Stimulated activated CD8-positive, alpha-beta memory T cell treated with anti-CD3 and anti-CD28 coated beads, Interleukin-4, amount 100 ng/mL, for 1 hour (primary cell): ENCODE results near the gene RFX7.

ENCODE experiments used
- DNase-seq, 2 donors: peaks; one replicate each; pipeline ENCODE4 v3.0.0-alpha.2; 2020; ENCODE audit warnings: low read depth in 2 of 2, low spot score in 1 of 2

The RFX7 gene

DNA sequence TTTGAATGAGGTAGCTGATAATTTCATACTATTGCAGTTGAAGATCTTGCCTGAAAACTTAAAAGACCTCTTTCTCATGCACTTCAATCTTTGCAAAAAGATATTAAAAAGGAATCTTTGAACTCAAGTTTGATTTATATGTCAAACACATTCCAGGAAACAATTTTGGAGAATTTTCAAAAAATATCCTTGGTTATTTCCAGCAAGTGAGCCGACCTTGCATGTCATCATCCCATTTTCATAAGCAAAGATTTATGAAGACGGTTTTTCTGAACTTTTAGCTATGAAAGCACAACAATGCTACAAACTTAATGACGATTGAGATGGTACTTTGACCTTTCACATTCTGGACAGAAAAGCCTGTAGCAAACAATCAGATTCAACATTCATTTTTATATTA is 95.6 kb downstream of the RFX7 start:
- DNase-seq = no peak

DNA sequence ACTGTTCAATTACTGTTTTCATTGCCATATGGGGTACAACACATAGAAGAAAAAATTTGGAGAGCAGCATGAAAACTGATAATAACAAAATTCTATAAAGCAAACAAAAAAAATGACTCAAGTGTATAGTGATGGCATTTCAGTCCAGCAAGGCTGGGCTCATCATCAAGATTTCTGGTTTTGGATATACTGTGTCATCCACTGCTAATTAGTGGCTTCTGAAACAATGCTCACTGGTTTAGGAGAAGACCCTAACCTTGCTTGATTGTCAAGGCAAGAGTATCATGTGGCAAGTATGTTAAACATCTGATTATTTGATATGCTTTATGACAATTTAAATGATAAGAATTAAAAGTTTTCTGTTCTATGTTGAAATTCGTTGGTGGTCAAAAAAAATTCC is 96.9 kb downstream of the RFX7 start:
- no peak for DNase-seq

DNA sequence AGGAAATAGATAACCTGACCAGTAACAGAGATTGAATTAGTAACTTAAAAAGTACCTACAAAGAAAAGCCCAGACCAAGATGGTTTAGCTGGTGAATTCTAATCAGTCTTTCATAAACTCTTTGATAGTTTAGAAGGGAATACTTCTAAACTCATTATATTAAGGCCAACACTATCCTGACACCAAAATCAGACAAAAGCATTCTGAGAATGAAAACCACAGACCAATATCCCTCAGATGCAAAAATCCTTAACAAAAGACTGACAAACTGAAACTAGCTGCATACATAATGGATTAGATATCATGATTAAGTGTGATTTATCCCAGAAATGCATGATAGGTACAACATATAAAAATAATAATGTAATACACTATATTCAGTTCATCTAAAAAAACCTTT is 115.6 kb downstream of the RFX7 start:
- no peak for DNase-seq

DNA sequence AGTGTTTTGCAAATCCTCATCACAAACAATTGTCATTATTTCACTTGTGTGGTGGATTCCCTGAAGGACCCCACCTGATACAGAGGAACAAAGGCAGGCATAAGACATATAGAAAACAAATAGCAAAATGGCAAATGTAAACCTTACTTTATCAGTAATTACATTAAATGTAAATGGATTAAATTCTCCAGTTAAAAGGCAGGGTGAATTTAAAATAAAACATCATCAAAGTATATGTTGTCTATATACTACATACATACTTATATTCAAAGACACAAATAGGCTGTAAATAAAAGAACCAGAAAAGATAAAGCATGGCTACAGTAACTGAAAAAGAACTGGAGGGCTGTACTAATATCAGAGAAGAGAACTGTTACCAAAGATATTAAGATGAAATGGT is 117.3 kb downstream of the RFX7 start:
- no peak for DNase-seq

DNA sequence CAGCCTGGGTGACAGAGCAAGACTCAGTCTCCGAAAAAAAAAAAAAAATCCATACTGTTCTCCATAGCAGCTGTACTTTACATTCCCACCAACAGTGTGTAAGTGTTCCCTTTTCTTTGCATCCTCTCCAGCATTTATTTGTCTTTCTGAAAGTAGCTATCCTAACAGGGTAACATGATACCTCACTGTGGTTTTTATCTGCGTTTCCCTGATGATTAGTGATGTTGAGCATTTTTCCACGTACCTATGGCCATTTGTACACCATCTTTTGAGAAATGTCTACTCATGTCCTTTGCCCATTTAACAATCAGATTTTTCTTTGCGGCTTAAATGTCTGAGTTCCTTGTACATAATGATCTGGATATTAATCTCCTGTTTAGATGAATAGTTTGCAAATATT is 119.3 kb downstream of the RFX7 start:
- no peak for DNase-seq

DNA sequence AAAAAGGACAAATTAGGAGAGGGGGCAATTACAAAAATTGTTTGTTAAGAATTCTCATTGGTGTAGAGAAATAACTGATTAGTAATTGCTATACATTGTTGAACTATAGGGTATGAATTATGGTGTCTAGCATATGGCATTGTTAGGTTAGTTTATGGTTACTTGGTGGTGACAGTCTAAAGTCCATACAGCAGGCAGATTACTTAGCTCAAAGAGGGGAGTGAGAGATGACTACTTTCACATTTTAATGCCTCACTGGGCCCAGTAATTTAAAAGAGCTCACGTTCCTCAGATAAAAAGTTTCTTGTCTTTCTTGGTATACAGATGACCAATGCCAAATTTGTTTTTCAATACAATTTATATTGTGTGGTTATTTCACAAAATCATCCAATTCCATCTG is 137.8 kb downstream of the RFX7 start:
- DNase-seq = no peak

DNA sequence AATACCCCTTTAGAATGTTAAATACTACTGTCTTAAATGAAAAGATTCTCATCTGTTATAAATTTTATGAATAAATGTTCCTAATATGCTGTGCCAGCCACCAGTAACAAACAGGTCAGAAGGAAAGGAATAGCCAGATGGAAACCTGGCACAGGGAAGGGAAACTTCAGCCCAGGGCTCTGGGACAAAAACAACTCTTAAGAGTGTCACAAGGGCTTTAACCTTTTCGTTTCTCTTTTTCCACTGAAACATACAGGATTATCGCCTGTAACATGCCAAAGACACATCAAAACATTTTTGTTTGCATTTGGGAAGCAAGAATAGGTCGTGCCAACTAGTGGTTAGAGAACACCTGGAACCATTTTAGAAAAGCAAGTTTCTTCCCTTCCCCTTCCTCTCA is 141.2 kb downstream of the RFX7 start:
- DNase-seq = no peak

DNA sequence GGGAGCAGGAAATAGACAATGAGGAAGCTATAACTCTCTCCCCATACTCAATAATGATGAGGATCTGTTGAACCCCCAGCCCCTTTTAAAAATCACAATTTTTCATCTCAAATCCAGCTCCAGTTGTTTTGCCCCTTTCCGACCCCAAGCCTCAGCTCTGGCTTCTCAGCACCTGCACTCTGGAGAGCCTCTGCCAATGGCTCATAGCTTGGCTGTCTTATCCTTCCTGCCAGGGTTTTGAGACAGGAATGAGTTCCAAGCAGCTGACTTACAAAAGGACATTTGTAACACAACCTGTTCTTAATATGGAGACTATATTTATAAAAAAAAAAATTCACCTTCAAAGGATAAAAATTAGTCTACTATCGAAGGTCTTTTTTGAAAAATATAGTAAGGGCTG is 144.4 kb downstream of the RFX7 start:
- no peak for DNase-seq

DNA sequence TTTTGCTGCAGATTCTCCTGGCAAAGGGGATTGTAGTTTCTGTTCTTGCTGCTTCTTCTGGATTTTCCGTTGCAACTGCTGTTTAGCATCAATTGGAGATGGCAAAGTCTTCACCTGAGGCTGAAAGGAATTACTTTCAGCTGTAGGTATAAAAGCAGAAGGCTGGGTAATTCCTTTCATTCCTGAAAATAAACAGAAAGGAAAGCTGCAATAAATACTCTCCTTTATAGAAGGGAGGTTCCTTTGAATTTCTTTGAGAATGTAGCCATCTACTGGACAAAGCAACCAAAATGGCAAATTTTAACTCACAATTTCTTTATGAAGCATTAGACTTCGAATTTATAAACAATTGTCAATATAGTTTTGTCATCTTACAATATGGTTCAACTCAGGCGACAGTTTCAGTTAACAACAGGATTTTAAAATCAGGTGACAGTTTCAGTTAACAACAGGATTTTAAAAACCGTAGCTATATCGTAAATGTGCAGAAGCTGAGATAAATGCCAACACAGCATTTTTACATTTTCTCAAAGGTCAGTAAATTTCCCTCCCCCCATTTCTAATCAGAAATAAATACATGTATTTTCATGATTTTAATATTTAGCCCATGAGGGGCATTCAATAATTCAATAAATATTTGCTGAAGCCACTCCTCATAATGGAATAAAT is 145.3 kb downstream of the RFX7 start:
- no peak for DNase-seq

DNA sequence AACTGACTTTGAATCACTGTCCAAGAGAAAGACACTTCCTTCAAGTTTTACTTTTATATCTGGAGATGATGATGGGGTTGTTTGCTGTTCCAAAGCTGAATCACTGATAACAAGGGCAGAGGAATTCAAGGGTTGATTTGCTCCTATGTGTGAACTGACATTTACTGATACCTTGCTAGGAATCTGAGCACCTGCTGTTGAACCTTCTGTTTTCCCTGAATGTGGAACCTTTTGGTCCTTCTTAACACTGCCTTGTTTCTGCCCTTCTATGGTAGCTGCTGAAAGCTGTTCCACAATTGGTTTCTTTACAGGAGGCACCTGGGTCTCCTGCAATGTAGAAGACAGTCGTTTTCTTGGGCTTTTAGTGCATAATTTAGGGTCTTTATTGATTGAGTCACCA is 148.3 kb downstream of the RFX7 start:
- no peak for DNase-seq

DNA sequence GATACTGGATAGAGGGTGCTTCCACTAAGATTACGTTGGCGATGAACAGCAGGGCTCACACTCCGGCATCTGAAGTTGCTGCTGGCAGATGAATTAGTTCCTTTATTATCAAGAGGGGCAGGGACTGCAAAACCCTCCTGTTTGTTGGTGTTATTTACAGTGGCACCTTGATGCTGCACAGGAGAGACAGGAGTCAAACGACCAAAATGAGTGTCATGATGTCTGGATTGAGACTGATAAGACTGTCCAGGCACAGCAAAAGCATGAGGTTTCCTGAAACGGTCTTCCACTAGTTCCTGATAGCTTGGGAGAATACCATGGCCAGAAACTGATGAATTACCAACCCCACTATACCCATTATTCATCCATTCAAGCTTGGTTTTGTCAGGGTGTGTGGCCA is 149.5 kb downstream of the RFX7 start:
- DNase-seq = no peak

DNA sequence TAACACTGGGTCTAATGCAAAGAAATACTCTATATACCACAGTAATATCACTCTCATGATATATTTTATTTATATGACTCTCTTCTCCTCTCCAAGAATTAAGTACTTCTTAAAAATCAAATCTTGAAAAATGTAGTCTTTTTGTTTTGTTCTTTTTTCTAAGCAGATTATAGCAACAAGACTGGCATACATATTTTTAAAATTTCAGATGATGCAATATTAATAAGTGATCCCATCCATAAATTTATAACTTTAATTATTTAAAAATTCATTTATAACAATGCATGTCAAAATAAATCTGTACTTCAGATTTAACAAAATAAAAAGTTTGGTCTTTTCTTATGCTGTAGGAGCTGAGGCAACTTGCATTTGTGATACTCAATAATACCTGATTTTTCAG is 155.3 kb downstream of the RFX7 start:
- no peak for DNase-seq

DNA sequence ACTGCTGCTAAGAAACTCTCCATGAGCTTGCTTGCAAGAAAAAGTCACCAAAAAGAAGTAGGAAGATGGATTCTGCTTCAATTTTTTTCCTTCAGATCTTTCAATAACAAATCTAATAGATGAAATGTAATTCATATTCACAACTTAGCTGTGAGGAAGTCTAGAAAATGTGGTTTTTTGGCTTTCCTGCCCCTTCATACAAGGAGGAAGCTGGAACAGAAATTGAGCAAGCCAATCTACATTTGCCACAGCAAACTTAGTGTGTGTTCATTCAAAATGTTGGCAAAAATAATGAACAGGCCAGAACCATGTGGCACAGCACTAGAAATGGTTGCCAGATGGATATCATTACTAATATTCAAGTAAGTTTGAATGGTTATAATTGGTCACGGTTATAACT is 157.1 kb downstream of the RFX7 start:
- no peak for DNase-seq

DNA sequence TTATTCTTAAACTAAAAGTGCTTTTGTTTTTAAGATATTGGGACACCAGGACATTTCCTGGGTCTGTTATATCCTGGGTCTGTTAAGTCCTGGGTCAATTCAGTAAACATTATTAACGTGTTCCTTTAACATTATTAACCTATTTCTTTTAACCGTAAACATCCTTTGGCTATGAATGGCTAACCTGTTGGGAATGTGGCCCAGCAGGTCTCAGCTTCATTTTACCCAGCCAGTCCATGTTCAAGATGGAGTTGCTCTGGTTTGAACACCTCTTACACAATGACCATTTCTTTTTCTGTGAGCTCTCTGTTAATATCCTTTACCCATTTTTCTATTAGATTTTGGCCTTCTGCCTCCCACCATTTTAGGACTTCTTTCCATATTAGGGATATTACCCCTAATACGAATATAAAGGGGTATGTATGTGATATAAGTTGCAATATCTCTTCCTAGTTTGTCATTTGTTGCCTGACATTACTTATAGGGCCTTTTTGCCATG is 161.4 kb downstream of the RFX7 start:
- DNase-seq = no peak

DNA sequence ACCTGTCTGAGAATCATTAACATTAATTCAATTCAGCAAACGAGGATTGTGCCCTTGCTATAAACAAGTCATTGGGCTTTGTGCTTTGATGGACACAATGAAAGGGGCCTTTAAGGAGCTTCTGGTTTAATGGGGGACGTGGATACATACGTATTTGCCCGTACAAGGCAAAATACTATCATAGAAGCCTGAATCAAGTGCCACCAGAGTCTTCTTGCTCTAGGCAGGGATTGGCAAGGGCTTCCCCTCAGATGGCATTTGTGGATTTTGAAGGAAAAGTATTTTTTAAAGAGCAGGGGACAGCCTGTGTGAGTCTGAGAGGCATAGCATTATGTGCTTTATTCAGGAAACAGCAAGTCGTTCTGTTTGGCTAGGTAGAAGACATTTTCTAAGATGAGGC is 166.6 kb downstream of the RFX7 start:
- DNase-seq = no peak

DNA sequence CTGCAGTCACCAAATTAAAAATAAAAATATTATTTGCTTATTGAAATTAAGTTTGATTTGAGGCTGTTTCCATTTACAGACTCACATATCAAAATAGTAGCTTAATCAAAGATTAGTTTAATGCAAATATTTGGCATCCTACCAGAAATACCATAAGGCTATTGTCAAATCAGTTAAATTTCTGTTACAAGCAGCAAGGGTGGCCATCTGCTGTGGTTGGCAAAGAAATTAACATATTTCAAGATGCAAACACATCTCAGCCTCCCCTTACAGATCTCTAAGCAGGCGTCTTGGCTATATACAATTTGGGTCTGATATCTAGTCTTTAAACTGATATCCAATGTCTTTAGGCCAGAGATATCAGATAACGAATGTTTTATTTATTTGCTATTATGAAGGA is 167.0 kb downstream of the RFX7 start:
- no peak for DNase-seq

DNA sequence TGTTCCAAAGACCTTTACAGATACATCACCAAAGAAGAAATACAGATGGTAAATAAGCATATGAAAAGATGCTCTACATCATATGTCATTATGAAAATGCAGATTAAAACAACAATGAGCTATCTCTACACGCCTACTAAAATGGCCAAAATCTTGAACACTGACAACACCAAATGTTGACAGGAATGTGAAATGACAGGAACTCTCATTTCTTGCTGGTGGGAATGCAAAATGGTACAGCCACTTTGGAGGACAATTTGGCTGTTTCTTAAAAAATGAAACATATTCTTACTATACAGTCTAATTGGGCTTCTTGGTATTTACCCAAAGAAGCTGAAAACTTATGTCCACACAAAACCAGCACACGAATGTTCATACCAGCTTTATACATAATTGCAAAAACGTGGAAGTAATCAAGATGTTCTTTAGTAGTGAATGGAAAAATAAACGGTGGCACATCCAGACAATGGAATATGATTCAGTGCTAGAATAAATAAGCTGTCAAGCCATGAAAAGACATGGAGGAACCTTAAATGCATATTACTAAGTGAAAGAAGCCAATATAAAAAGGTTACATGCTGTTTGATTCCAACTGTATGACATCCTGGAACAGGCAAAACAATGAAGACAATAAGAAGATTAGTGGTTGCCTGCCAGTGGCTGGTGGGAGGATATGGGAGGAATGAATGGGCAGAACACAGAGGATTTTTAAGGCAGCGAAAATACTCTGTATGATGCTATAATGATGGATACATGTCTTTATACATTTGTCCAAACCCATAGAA is 169.0 kb downstream of the RFX7 start:
- no peak for DNase-seq

DNA sequence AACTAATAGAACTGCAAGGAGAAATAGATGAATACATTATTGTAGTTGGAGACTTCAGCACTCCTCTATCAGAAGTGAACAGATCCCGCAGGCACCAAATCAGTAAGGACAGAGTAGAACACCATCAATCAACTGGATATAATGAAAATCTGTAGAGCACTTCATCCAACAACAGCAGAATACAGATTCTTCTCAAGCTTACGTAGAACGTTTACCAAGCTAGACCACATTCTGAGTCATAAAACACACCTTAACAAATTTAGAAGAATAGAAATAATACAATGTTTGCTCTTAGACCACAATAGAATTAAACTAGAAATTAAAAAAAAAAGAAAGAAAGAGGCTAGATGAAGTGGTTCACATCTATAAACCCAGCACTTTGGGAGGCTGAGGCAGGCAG is 179.5 kb downstream of the RFX7 start:
- DNase-seq = no peak

DNA sequence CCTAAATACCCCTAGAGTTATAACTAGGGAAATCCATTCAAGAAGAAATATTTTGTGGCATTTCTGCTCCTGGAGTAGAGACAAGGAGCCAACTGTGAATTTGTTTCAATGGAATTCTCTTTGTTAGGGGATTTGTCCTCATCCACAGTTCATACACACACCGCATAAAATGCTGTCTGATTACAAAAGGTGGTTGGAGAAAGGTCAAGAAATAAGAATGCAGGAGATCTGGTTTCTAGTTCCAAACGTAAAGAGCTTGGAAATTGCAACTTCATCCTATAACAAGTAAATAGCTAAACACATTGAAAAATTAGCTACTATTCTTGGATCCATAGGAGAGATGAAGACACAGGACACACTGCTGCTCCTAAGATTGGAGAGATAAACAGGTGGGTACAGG is 184.0 kb downstream of the RFX7 start:
- no peak for DNase-seq

DNA sequence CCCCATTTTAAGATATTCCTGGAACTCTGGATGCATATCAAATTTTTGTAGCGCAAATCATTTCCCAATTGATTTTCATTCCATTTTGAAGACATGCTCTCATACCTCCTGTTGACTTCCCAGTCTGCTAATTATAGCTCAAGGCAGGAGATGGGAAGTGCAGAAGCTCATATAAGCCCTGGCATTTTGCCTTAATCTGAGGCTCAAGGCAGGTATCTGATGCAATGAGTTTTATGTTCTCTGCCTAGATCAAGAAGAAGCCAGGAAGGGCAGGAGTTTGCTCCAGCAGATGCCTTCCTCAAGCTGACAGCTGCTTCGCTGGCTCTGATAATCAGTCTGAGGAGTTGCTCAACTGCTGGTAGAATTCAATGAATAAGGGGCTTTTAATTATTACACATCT is 184.7 kb downstream of the RFX7 start:
- no peak for DNase-seq

DNA sequence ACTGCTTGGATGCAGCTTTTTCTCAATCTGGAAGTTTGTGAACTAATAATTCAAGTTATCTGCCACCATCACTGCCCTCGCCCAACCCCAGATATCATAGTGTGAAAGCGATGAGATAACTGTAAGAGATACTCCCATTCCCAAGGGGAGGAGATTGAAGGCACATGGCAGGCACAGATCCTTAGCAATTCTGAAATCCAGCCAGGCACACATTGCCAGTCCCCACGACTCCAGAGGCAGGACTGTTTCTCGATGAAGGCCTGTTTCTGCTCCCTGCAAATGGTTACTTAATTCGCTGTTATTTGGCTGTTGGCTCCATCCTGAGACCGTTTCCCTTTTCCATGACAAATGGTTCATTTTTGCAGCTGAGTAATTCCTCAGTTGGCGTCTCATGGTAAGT is 187.1 kb downstream of the RFX7 start:
- no peak for DNase-seq

DNA sequence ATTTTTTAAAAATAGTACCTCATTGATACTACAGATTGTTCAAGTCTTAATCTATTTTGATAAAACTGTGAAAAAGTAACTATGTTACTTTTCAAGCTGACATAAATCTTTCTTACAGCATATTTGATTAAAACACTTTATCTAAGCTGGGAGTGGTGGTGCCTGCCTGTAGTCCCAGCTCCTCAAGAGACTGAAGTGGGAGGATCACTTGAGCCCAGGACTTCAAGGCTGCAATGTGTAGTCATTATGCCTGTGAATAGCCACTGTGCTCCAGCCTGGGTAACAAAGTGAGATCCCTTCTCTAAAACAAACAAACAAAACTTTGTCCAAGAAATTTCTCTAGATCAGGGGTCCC is 190.7 kb downstream of the RFX7 start:
- no peak for DNase-seq
